Activated CD8-positive, alpha-beta T cell treated with anti-CD3 and anti-CD28 coated beads, Interleukin-2, amount 10 ng/mL, durations not matched to agents 7 days and 5 days (primary cell): ENCODE results near the gene TEP1. TPM values are rescaled to one million over a fixed set of nuclear protein-coding genes. Genes with fewer than 3 reads are reported as not detected.
"Not testable (repeated sequence)": the region's sequence is repeated elsewhere in the genome, so short reads cannot be mapped to it uniquely, and the experiment has no call there.

Experiments used
- ATAC-seq: fragments of 150-1000 bp; cut with Tn5 transposase; one replicate; pipeline ENCODE4 v1.10.0; 2021; ENCODE audit warnings: moderate library complexity
- CTCF ChIA-PET: fragments of 350-600 bp; sonication (Branson Sonifier 250); formaldehyde crosslinking; loops from one replicate; lab custom pipeline; 2021; ENCODE audit warnings: antibody characterized with exemption; lab: Charles Lee
- POLR2A ChIA-PET: fragments of 350-600 bp; sonication (Branson Sonifier 250); formaldehyde crosslinking; loops from one replicate; lab custom pipeline; 2021; ENCODE audit warnings: antibody characterized with exemption; lab: Charles Lee
- DNase-seq: peaks from one replicate; pipeline ENCODE4 v3.0.0-alpha.2; 2020
- H3K27ac Mint-ChIP-seq: one replicate; pipeline ENCODE4 v1.8.0; 2021; ENCODE audit warnings: mild to moderate bottlenecking, mixed read lengths
- H3K27me3 Mint-ChIP-seq: one replicate; pipeline ENCODE4 v1.8.0; 2021; ENCODE audit warnings: low read depth, mixed read lengths
- H3K36me3 Mint-ChIP-seq: one replicate; pipeline ENCODE4 v1.8.0; 2021; ENCODE audit warnings: low read depth, mixed read lengths
- H3K4me1 Mint-ChIP-seq: one replicate; pipeline ENCODE4 v1.8.0; 2021; ENCODE audit warnings: low read depth, mixed read lengths
- H3K4me3 Mint-ChIP-seq: one replicate; pipeline ENCODE4 v1.8.0; 2021; ENCODE audit warnings: mild to moderate bottlenecking, mixed read lengths
- H3K9me3 Mint-ChIP-seq: one replicate; pipeline ENCODE4 v1.8.0; 2022; ENCODE audit warnings: mixed read lengths; ENCODE audit not compliant: insufficient read depth
- total RNA-seq, 2 experiments: library from RNA; stranded (reverse); gene quantifications; one replicate each; pipeline ENCODE4 v1.2.3, GENCODE V29; 2021

TEP1 gene
- total RNA-seq, 2 experiments from 2014 or later: 34.6 to 48.7 TPM

DNA sequence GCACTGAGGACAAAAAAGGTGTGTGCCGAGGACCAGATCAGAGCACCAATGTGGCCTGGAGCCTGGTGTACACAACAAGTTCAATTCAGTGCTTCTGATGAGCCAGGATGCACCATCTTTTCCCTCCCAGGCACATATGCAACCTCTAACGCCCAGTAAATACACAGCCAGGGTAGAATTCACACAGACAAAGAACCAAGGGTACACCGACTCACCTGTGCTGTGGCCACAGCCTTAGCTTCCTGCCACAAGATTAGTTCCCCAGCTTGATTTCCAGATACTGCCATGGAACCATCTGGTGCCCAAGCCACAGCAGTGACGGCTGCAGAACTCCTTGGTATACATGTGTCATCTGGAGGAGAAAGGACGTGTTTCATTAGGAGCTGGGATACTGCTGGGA lies 40.5 kb downstream of the TEP1 start:
- Mint-ChIP-seq H3K27ac (no peak overlapping the region), H3K27me3 (no peaks in the 10 kb centered on the region), H3K36me3 (peaks cover 68% of the 10 kb centered on the region), H3K4me1 (no peaks in the 10 kb centered on the region), H3K4me3 (no peak overlapping the region), H3K9me3 (no peaks in the 10 kb centered on the region)
- ATAC-seq (no peak), DNase-seq (no peak)
- ChIA-PET POLR2A (interaction anchor here (1.0 kb wide), 1 partner anchor 97 kb away, joined by 3 read pairs; no protein-coding TSS in a partner anchor), CTCF (no interaction called here)

DNA sequence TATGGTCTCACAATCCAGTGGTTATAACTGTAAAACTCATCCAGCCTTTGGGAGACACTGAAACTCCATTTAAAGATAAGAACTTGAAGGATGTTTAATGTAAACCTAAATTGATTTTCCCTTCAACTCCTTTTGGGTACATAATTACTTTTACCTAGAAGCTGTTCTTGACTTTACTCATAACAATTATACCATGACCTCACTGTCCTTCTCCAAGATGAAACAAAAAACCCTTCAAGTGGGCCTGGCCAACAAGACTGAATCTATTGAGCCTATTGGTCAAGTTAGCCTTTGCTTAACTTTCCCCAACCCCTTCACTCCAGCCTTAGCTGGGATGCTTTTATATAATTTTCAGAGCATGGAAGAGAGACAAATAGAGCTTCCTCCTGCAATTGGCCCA lies 47.4 kb downstream of the TEP1 start:
- CTCF ChIA-PET: no interaction called here
- ATAC-seq: no peak
- DNase-seq: no peak
- Mint-ChIP-seq H3K9me3 (no peaks in the 10 kb centered on the region), H3K27me3 (no peaks in the 10 kb centered on the region), H3K4me3 (no peak overlapping the region), H3K36me3 (peaks cover 46% of the 10 kb centered on the region), H3K27ac (no peak overlapping the region), H3K4me1 (no peaks in the 10 kb centered on the region)
- POLR2A ChIA-PET: no interaction called here

DNA sequence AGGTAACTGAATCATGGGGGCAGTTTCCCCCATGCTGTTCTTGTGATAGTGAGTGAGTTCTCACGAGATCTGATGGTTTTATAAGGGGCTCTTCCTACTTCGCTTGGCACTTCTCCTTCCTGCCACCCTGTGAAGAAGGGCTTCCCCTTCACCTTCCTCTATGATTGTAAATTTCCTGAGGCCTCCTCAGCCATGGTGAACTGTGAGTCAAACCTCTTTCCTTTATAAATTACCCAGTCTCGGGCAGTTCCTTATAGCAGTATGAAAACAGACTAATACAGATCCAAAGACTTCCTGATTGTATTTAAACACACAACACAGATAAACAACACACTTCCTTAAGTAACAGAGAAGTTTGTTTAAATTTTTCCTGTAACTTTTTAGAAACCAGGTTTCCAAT lies 54.8 kb downstream of the TEP1 start:
- CTCF ChIA-PET, H3K27me3 Mint-ChIP-seq, H3K4me1 Mint-ChIP-seq, H3K9me3 Mint-ChIP-seq, DNase-seq, ATAC-seq, POLR2A ChIA-PET, H3K4me3 Mint-ChIP-seq, H3K27ac Mint-ChIP-seq: not testable (repeated sequence)
- H3K36me3 Mint-ChIP-seq: peaks cover 66% of the 10 kb centered on the region

DNA sequence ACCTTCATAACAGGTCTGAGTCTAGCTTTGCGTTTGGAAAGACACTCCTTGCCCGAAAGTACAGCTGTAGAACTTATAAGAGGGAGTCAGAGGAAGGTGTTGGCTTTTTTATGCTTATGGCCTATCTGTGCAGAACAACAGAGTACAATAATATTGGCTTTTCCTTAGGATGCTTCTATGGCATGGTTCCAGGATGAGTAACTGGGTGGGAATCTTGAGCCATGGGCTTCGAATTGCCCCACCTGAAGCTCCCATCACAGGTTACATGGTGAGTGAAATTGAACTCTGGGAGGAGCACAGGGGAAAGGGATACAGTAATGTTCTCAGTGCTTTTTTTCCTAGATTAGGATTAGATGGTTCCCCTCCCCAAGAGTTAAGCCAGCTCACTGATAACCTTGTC lies 56.9 kb downstream of the TEP1 start:
- H3K9me3 Mint-ChIP-seq: no peaks in the 10 kb centered on the region
- DNase-seq: no peak
- H3K27ac Mint-ChIP-seq: no peak overlapping the region
- H3K4me1 Mint-ChIP-seq: no peaks in the 10 kb centered on the region
- ATAC-seq: no peak
- H3K36me3 Mint-ChIP-seq: peaks cover 70% of the 10 kb centered on the region
- ChIA-PET POLR2A (interaction anchor here (1.7 kb wide), 1 partner anchor 13 kb away, joined by 7 read pairs; the partner anchor contains the start of gene PARP2), CTCF (interaction anchor here (1.4 to 4.0 kb wide), 4 partner anchors 13 to 59 kb away, joined by 4 to 20 read pairs (median 6); partner anchors contain the start of gene PARP2)
- H3K4me3 Mint-ChIP-seq: no peak overlapping the region
- H3K27me3 Mint-ChIP-seq: no peaks in the 10 kb centered on the region

DNA sequence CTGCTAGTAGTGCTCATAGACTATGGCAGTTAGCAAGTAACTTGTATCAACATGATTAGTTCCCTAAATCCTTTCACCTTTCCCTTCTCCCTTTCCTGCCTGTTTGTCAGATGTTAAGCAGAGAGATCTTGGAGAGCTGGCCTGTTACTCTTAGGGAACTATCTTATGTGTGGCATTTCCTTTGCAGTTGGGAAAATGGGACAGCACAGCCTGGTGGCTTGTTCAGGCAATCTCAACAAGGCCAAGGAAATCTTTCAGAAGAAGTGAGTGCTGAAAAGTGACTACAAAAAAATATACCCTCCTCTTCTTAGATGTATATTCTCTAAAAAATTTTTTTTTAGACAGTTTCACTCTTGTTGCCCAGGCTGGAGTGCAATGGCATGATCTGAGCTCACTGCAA lies 62.4 kb downstream of the TEP1 start:
- no peaks in the 10 kb centered on the region for H3K9me3 Mint-ChIP-seq

DNA sequence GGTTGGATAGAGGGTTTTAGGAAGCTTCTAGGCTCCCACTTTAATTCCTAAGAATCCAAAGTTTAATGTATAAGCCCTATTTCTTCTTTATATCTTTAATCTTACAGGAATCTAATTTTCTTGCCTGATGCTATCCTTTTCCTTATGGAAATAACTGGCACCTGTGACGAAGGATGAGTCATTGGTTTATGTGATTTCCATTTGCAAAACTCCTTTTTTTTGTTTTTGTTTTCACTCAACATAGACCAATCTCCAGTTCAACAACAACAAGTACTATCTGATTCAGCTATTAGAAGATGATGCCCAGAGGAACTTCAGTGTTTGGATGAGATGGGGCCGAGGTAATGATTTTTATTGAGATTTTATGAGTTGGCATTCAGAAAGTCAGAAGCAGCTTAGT lies 63.0 kb downstream of the TEP1 start:
- peaks cover 63% of the 10 kb centered on the region for H3K36me3 Mint-ChIP-seq
- ChIA-PET POLR2A (interaction anchor here (0.7 kb wide), 1 partner anchor 9 kb away, joined by 3 read pairs; no protein-coding TSS in a partner anchor), CTCF (interaction anchor here (1.4 to 2.4 kb wide), 3 partner anchors 8 to 260 kb away, joined by 3 to 13 read pairs (median 5); no protein-coding TSS in a partner anchor)
- DNase-seq: no peak
- H3K9me3 Mint-ChIP-seq: no peaks in the 10 kb centered on the region
- no peaks in the 10 kb centered on the region for H3K27me3 Mint-ChIP-seq
- peak overlapping the region; percentile 48 for H3K27ac Mint-ChIP-seq
- ATAC-seq: no peak
- H3K4me3 Mint-ChIP-seq: no peak overlapping the region
- H3K4me1 Mint-ChIP-seq: peaks cover 8% of the 10 kb centered on the region

More for the DNA sequence above, 62.4 kb downstream of the TEP1 start:
- Mint-ChIP-seq H3K36me3 (peaks cover 62% of the 10 kb centered on the region), H3K27ac (no peak overlapping the region), H3K4me1 (peaks cover 4% of the 10 kb centered on the region), H3K27me3 (no peaks in the 10 kb centered on the region), H3K4me3 (no peak overlapping the region)
- ChIA-PET POLR2A (no interaction called here), CTCF (interaction anchor here (1.4 to 2.4 kb wide), 3 partner anchors 9 to 259 kb away, joined by 3 to 13 read pairs (median 5); no protein-coding TSS in a partner anchor)
- ATAC-seq (no peak), DNase-seq (no peak)

DNA sequence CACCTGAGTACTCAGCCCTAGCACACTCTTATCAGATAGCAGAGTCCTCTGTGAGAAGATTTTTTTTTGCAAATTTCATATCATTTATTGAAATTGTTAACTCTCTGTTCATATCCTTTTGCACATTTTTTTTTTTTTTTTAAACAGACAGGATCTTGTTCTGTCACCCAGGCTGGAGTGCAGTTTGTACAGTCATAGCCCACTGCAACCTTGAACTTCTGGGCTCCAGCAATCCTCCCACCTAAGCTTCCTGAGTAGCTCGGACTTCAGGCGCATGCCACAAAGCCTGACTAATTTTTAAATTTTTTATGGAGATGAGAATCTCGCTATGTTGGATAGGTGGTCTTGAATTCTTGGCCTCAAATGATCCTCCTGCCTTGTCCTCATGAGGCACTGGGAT lies 65.6 kb downstream of the TEP1 start:
- no peak overlapping the region for H3K27ac Mint-ChIP-seq
- POLR2A ChIA-PET: no interaction called here

DNA sequence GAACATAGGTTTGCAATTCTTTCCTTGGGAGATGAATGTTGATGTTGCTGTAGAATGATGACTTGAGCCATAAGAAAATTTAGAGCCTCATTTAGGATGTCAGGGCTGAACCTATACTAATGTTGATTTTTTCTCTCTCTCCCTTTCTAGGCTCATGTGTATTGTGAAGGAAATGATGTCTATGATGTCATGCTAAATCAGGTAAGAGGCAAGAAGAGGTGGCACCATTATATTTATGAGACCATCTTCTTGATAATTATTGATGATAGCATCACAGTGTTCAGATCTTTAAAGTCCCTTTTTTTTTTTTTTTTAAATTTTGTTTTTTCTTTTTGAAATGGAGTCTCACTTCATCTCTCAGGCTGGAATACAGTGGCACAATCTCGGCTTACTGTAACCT lies 66.6 kb downstream of the TEP1 start:
- CTCF ChIA-PET: no interaction called here
- Mint-ChIP-seq H3K4me3 (no peak overlapping the region), H3K27ac (no peak overlapping the region), H3K27me3 (no peaks in the 10 kb centered on the region), H3K9me3 (no peaks in the 10 kb centered on the region), H3K4me1 (peaks cover 24% of the 10 kb centered on the region), H3K36me3 (peaks cover 50% of the 10 kb centered on the region)
- POLR2A ChIA-PET: no interaction called here
- no peak for ATAC-seq
- no peak for DNase-seq

More for the DNA sequence above, 65.6 kb downstream of the TEP1 start:
- Mint-ChIP-seq H3K36me3 (peaks cover 58% of the 10 kb centered on the region), H3K9me3 (no peaks in the 10 kb centered on the region), H3K4me1 (peaks cover 20% of the 10 kb centered on the region), H3K27me3 (no peaks in the 10 kb centered on the region), H3K4me3 (no peak overlapping the region)
- no peak for ATAC-seq
- no peak for DNase-seq
- CTCF ChIA-PET: no interaction called here

DNA sequence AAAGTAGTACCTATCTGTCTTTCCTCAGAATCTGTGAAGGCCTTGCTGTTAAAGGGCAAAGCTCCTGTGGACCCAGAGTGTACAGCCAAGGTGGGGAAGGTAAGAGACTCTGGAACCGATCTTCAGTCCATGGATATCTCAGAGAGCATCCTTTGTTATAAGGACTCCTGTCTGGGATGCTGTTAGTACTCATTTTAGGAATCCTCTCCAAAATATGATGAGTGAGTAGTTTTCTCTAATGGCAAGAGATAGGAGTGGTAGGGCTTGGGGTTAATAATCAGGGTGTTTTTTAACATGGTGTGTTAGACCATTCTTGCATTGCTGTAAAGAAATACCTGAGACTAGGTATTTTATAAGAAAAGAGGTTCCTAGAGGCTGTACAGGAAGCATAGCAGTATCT lies 67.9 kb downstream of the TEP1 start:
- Mint-ChIP-seq H3K27ac (no peak overlapping the region), H3K9me3 (no peaks in the 10 kb centered on the region), H3K4me1 (peaks cover 24% of the 10 kb centered on the region), H3K27me3 (no peaks in the 10 kb centered on the region), H3K4me3 (no peak overlapping the region), H3K36me3 (peaks cover 44% of the 10 kb centered on the region)
- ChIA-PET POLR2A (no interaction called here), CTCF (interaction anchor here (8.4 kb wide), 1 partner anchor 18 kb away, joined by 120 read pairs; no protein-coding TSS in a partner anchor)
- ATAC-seq: no peak
- DNase-seq: no peak

DNA sequence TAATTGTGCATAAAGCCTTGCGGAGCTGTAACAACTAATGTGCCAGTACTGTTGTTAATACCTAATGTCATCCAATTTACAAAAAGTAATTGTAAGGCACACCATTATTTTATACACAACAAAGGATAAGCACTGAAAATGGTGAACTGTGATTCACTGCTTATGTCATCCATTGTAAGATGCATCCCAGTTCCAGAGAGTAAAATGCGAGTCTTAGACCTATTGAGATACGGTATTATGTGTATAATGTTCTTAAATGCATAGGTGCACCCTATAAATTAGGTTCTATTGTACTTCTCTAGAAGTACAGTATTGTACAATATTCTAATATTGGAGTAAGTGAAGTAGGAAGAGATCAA lies 69.5 kb downstream of the TEP1 start:
- Mint-ChIP-seq H3K27me3 (peaks cover 3% of the 10 kb centered on the region), H3K4me1 (peaks cover 20% of the 10 kb centered on the region), H3K36me3 (peaks cover 33% of the 10 kb centered on the region), H3K27ac (peak overlapping the region; percentile 98), H3K4me3 (peak overlapping the region; percentile 93), H3K9me3 (no peaks in the 10 kb centered on the region)
- ChIA-PET CTCF (interaction anchor here (0.8 to 8.4 kb wide), 19 partner anchors 9 to 347 kb away, joined by 3 to 120 read pairs (median 5); partner anchors contain the start of genes CCNB1IP1, RNASE4 and TEP1), POLR2A (interaction anchor here (0.6 to 4.6 kb wide), 13 partner anchors 14 to 340 kb away, joined by 3 to 77 read pairs (median 6); partner anchors contain the start of genes APEX1, CCNB1IP1, OSGEP and PIP4P1)
- DNase-seq (no peak), ATAC-seq (no peak)

DNA sequence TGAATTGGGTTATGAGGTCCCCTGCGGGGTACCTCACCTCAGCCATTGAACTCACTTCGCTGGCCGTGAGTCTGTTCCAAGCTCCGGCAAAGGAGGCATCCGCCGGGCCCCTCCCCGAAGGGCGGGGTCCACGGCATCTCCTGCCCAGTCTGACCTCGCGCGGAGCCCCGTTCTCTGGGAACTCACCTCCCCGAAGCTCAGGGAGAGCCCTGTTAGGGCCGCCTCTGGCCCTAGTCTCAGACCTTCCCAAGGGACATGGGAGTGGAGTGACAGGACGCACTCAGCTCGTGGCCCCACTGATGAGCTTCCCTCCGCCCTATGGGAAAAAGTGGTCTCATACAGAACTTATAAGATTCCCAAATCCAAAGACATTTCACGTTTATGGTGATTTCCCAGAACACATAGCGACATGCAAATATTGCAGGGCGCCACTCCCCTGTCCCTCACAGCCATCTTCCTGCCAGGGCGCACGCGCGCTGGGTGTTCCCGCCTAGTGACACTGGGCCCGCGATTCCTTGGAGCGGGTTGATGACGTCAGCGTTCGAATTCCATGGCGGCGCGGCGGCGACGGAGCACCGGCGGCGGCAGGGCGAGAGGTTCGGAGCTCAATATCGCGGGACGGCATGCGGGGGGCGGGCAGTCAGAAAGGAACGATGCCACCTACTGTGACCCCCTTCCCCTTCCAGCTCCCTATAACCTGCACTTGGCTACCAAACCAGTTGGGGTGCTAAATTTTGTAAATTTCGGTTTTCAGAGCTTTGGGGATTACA lies 70.0 kb downstream of the TEP1 start, which contains the start of gene PARP2:
TSS of gene PARP2 (plus strand) at position 544 of the 770 bp plus-strand sequence. CDS start at position 551, 7 bp downstream.
- peak; percentile 94 for ATAC-seq
- POLR2A ChIA-PET: interaction anchor here (0.6 to 4.6 kb wide), 22 partner anchors 13 to 341 kb away, joined by 3 to 77 read pairs (median 4); partner anchors contain the start of genes APEX1, CCNB1IP1, OSGEP and PIP4P1
- H3K9me3 Mint-ChIP-seq: no peaks in the 10 kb centered on the region

More for the DNA sequence above, 70.0 kb downstream of the TEP1 start, which contains the start of gene PARP2:
- CTCF ChIA-PET: interaction anchor here (0.6 to 8.4 kb wide), 20 partner anchors 9 to 348 kb away, joined by 3 to 120 read pairs (median 4); partner anchors contain the start of genes CCNB1IP1, RNASE4 and TEP1
- Mint-ChIP-seq H3K27me3 (peaks cover 5% of the 10 kb centered on the region), H3K4me3 (peak within 1 kb of the TSS; percentile 93), H3K36me3 (peaks cover 30% of the 10 kb centered on the region), H3K27ac (peak within 1 kb of the TSS; percentile 98), H3K4me1 (peaks cover 20% of the 10 kb centered on the region)
- DNase-seq: peak; percentile 95
